A549 (cell line): ENCODE results near the gene TRIM72. TPM values are rescaled to one million over a fixed set of nuclear protein-coding genes. Genes with fewer than 3 reads are reported as not detected.
"Not testable (repeated sequence)": the region's sequence is repeated elsewhere in the genome, so short reads cannot be mapped to it uniquely, and the experiment has no call there.

Source experiments
- ATAC-seq, 2 experiments: fragments of 200-7000 bp in 1 of 2; fragments of >200 bp in 1 of 2; cut with Nextera tagmentation in 1 of 2; cut with Tn5 transposase in 1 of 2; 3 replicates each; pipeline versions ENCODE4 v1.8.0 to v1.9.1; 2018 to 2020; ENCODE audit warnings: mild to moderate bottlenecking in 1 of 2, moderate library complexity in 1 of 2
- CTCF ChIA-PET: fragments of 300-600 bp; sonication (Branson Sonifier 250); formaldehyde crosslinking; extraction: SDS; loops from one replicate; lab custom pipeline; 2021; ENCODE audit warnings: antibody characterized with exemption, inconsistent platforms; lab: Yijun Ruan, JAX
- POLR2A ChIA-PET: fragments of 350-600 bp; formaldehyde crosslinking; extraction: SDS; loops from one replicate; lab custom pipeline; 2021; ENCODE audit warnings: antibody characterized with exemption, inconsistent platforms; lab: Yijun Ruan, JAX
- DNase-seq, 2 experiments: peaks; one replicate each; pipeline versions ENCODE4 v3.0.0 to v3.0.0-alpha.2; 2011 to 2016; ENCODE audit warnings: low read depth in 1 of 2, low spot score in 1 of 2
- FAIRE-seq: peaks from 2 replicates; lab custom pipeline; 2011; peaks lifted over from hg19 to GRCh38; lab: Jason Lieb, UNC
- H3K27ac ChIP-seq, 2 experiments: fragments of >200 bp; sonication (Bioruptor Twin); formaldehyde crosslinking; 3 replicates each; pipeline ENCODE4 v1.5.1; 2016 to 2017
- H3K4me1 ChIP-seq: fragments of >200 bp; sonication (Bioruptor Twin); formaldehyde crosslinking; 3 replicates; pipeline ENCODE4 v1.6.1; 2016
- H3K4me2 ChIP-seq: fragments of >200 bp; sonication (Bioruptor Twin); formaldehyde crosslinking; 3 replicates; pipeline ENCODE4 v1.6.1; 2016
- H3K4me3 ChIP-seq: fragments of >200 bp; sonication (Bioruptor Twin); formaldehyde crosslinking; 3 replicates; pipeline ENCODE4 v1.5.1; 2016
- H3K9me3 ChIP-seq: fragments of >200 bp; sonication (Bioruptor Twin); formaldehyde crosslinking; 3 replicates; pipeline ENCODE4 v1.6.1; 2016
- ATOH8 ChIP-seq: fragments of 250-450 bp; sonication (Bioruptor Pico); IDR thresholded peaks from 2 replicates; pipeline ENCODE4 v1.5.0; 2020; ENCODE audit warnings: low read depth, mild to moderate bottlenecking, moderate library complexity
- CEBPB ChIP-seq, 2 experiments: fragments of >200 bp in 1 of 2; sonication (Bioruptor Twin) in 1 of 2; formaldehyde crosslinking in 1 of 2; IDR thresholded peaks; 2 replicates each; pipeline ENCODE4 v1.6.1; 2012 to 2016
- EP300 ChIP-seq, 2 experiments: fragments of >200 bp; sonication (Bioruptor Twin); formaldehyde crosslinking; IDR thresholded peaks; 2 replicates in 1 of 2; 3 replicates in 1 of 2; pipeline ENCODE4 v1.6.1; 2016 to 2017
- FOSB ChIP-seq: fragments of 250-450 bp; sonication (Bioruptor Pico); IDR thresholded peaks from 2 replicates; pipeline ENCODE4 v1.5.0; 2020; ENCODE audit warnings: mild to moderate bottlenecking, moderate library complexity
- GATA3 ChIP-seq: IDR thresholded peaks from 2 replicates; pipeline ENCODE4 v1.6.1; 2012; ENCODE audit warnings: borderline replicate concordance
- MYC ChIP-seq: IDR thresholded peaks from 2 replicates; pipeline ENCODE4 v1.6.1; 2012; ENCODE audit warnings: mild to moderate bottlenecking, inconsistent platforms, low read length, improper control_type of control experiment, borderline replicate concordance
- POLR2AphosphoS2 ChIP-seq: conservative IDR thresholded peaks from 2 replicates; pipeline ENCODE4 v1.6.1; 2012; ENCODE audit warnings: low read length, improper control_type of control experiment, inconsistent platforms
- RAD21 ChIP-seq, 2 experiments: fragments of >200 bp in 1 of 2; sonication (Bioruptor Twin) in 1 of 2; formaldehyde crosslinking in 1 of 2; IDR thresholded peaks in 1 of 2; conservative IDR thresholded peaks in 1 of 2; 2 replicates in 1 of 2; 3 replicates in 1 of 2; pipeline ENCODE4 v1.6.1; 2012 to 2018; ENCODE audit warnings: inconsistent platforms in 1 of 2
- RARB ChIP-seq: fragments of 250-450 bp; sonication (Bioruptor Pico); IDR thresholded peaks from 2 replicates; pipeline ENCODE4 v1.8.0; 2021; ENCODE audit warnings: mild to moderate bottlenecking, moderate library complexity
- RFX5 ChIP-seq: fragments of 450-650 bp; IDR thresholded peaks from 2 replicates; pipeline ENCODE4 v1.7.1; 2014; ENCODE audit warnings: antibody characterized with exemption, mild to moderate bottlenecking, moderate library complexity
- RNF2 ChIP-seq: fragments of 200-600 bp; sonication (generic); IDR thresholded peaks from 2 replicates; pipeline ENCODE4 v1.6.1; 2016; ENCODE audit warnings: low read depth, mild to moderate bottlenecking, antibody characterized with exemption, moderate library complexity, borderline replicate concordance
- ZC3H11A ChIP-seq: fragments of 450-650 bp; IDR thresholded peaks from 2 replicates; pipeline ENCODE4 v1.6.1; 2014; ENCODE audit warnings: antibody characterized with exemption, mild to moderate bottlenecking
- WGBS: methylation state at CpG from one replicate; pipeline ENCODE4 v1.1.6; 2017; ENCODE audit errors: missing lambda C conversion rate; 5-methylcytosine and 5-hydroxymethylcytosine counted together
- polyA plus RNA-seq, 4 experiments: library from polyadenylated mRNA; depleted of rRNA in 3 of 4; stranded (reverse); fragments of >200 nt; fragmentation: RNase III in 1 of 4; extraction: RNeasy Plus Mini Kit Qiagen cat#74134 plus additional on column Dnase treatment in 1 of 4; gene quantifications; 2 replicates in 3 of 4; 3 replicates in 1 of 4; pipeline ENCODE4 v1.2.3, GENCODE V29; 2011 to 2017
- TF ChIP-seq, protein P1 (sequence below): fragments of >200 bp; sonication (Bioruptor Twin); formaldehyde crosslinking; IDR thresholded peaks from 3 replicates; pipeline ENCODE4 v1.5.1; 2016

TRIM72 gene
- polyA plus RNA-seq, 2 of the 4 experiments (the other 2 are of a cell fraction) = 0.04 TPM; not detected in 1

DNA sequence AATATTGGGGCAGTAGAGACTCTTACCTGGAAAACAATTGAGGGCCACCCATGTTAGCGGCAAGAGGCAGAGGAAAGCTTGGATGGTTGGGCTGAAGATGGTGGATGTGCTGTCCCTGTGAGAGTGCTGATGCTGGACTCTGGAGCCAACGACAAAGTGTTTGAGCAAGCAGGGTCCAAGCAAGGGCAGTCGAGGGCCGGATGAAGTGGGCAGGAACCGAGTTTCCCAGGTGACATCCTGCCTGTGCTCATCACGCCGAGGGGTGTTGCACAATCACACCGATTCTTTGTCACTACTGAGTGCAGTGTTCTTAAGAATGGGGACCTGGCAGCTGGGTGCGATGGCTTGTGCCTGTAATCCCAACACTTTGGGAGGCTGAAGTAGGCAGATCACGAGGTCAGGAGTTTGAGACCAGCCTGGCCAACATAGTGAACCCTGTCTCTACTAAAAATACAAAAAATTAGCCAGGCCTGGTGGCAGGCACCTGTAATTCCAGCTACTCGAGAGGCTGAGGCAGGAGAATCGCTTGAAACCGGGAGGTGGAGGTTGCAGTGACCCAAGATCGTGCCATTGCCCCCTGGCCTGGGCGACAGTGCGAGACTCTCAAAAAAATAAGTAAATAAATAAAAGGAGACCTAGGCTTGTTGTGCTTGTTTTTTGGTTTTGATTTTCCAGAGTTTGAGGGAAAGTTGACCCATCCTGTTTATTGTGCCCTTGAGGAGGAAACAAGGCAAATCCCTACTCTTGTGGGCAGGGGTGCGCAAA, 17.4 kb upstream of the TRIM72 start:
- CTCF ChIA-PET = interaction anchor here (0.7 to 2.0 kb wide), 4 partner anchors 11 to 246 kb away, joined by 3 to 10 read pairs (median 4); partner anchors contain the start of gene ZNF843

DNA sequence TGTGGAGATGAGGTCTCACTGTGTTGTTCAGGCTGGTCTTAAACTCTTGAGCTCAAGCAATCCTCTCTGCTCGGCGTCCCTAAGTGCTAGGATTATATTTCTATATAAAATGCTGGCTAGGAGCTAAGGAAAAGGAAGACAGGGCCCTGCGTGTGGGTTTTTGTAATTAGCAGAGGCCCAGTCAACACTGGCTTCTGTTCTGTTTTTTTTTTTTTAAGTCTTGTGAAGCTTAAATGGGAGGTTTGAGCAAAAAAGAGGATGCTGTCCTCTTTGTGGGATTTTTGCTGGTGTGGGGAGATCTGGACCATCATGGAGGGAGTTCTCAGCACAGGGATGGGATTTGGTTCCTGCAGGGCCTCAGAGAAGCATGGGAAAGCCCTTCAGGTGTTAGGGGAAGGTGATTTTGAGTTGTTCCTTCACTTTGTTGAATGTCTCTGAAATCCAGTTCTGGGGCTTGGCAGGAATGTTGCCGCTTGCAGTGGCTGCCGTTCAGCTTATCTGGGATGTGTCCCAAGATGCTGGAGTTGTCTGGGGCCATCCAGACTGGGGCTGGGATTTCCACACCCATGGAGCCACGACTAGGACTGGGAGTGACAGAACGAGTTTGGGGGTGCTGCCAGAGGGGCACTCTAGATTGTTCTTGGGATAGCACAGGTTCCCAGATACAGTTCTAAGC, 15.6 kb upstream of the TRIM72 start:
- no peaks in the 10 kb centered on the region for H3K9me3 ChIP-seq
- peaks cover 19% of the 10 kb centered on the region for H3K4me1 ChIP-seq
- TF ChIP-seq MYC = no peak
- TF ChIP-seq POLR2AphosphoS2 = peak; percentile 93; the same call in 1 of the 2 replicates
- TF ChIP-seq EP300 (IDR thresholded peaks at IDR 0.05) = no peak
- TF ChIP-seq RNF2 = no peak
- TF ChIP-seq, protein P1, sequence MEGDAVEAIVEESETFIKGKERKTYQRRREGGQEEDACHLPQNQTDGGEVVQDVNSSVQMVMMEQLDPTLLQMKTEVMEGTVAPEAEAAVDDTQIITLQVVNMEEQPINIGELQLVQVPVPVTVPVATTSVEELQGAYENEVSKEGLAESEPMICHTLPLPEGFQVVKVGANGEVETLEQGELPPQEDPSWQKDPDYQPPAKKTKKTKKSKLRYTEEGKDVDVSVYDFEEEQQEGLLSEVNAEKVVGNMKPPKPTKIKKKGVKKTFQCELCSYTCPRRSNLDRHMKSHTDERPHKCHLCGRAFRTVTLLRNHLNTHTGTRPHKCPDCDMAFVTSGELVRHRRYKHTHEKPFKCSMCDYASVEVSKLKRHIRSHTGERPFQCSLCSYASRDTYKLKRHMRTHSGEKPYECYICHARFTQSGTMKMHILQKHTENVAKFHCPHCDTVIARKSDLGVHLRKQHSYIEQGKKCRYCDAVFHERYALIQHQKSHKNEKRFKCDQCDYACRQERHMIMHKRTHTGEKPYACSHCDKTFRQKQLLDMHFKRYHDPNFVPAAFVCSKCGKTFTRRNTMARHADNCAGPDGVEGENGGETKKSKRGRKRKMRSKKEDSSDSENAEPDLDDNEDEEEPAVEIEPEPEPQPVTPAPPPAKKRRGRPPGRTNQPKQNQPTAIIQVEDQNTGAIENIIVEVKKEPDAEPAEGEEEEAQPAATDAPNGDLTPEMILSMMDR = no peak
- no peak for TF ChIP-seq ZC3H11A
- TF ChIP-seq RAD21 (conservative IDR thresholded peaks at IDR 0.05 in 1 of 2, IDR thresholded peaks at IDR 0.05 in 1 of 2) = no peak
- no peak for FAIRE-seq
- no peak overlapping the region for H3K4me2 ChIP-seq
- ChIA-PET CTCF (interaction anchor here (0.6 to 2.0 kb wide), 6 partner anchors 9 to 245 kb away, joined by 3 to 10 read pairs (median 4); partner anchors contain the start of genes HSD3B7 and ZNF843), POLR2A (interaction anchor here (0.7 to 2.3 kb wide), 2 partner anchors 18 to 20 kb away, joined by 3 to 13 read pairs; partner anchors contain the start of gene FUS)
- ATAC-seq = no peak
- H3K4me3 ChIP-seq = no peak overlapping the region
- DNase-seq = no peak
- WGBS = 89% methylated on average over 6 of the region's 7 CpGs
- H3K27ac ChIP-seq = no peak overlapping the region

More for the DNA sequence above, 17.4 kb upstream of the TRIM72 start:
- POLR2A ChIA-PET = interaction anchor here (1.0 to 1.4 kb wide), 2 partner anchors 13 to 17 kb away, joined by 3 read pairs; partner anchors contain the start of gene FUS
- DNase-seq (no peak), FAIRE-seq (no peak), ATAC-seq (no peak)
- Histone ChIP-seq H3K4me3 (no peak overlapping the region), H3K9me3 (no peaks in the 10 kb centered on the region), H3K27ac (no peak overlapping the region), H3K4me2 (no peak overlapping the region), H3K4me1 (peaks cover 15% of the 10 kb centered on the region)
- TF ChIP-seq RFX5 (no peak), FOSB (CRISPR knock-in tag) (peak; percentile 50; the same call in 1 of the 2 replicates), POLR2AphosphoS2 (peak; percentile 71; the same call in 1 of the 2 replicates), RNF2 (no peak), CEBPB (IDR thresholded peaks at IDR 0.05) (peak; percentile 43 to 82; a peak in 3 of 4 replicates), ATOH8 (CRISPR knock-in tag) (0 out of 2 replicates have a peak, but pooled peaks have one; percentile 7)
- WGBS = 87% methylated on average over 17 of the region's 17 CpGs

DNA sequence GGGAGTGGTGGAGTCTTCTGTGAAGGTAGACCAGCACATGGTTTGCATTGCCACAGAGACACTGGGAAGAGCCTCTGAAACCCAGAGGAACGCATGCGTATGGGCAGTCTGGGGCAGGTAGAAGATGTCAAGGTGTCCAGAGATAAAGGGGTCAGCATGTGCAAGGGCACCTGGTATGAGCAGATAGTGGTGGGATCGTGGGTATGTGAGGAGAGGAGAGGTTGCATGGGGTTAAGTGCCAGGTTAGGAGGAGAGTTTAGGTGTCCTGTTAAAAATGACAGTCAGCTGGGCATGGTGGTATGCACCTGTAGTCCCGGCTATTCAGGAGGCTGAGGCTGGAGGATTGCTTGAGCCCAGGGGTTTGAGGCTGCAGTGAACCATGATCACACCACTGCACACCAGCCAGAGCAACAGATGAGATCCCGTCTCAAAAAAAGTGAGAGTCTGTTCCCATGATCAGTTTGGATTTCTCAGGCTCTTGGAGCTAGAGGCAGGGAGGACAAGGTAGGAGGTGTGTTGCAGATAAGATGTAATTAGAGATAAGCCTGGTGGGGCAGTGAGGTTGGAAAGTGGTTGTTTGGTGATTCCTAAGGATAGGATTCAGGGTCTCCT, 14.4 kb upstream of the TRIM72 start:
- TF ChIP-seq GATA3 (no peak), POLR2AphosphoS2 (peak; percentile 77; the same call in 1 of the 2 replicates), RARB (CRISPR knock-in tag) (0 out of 2 replicates have a peak, but pooled peaks have one; percentile 29)
- no peak overlapping the region for H3K27ac ChIP-seq

DNA sequence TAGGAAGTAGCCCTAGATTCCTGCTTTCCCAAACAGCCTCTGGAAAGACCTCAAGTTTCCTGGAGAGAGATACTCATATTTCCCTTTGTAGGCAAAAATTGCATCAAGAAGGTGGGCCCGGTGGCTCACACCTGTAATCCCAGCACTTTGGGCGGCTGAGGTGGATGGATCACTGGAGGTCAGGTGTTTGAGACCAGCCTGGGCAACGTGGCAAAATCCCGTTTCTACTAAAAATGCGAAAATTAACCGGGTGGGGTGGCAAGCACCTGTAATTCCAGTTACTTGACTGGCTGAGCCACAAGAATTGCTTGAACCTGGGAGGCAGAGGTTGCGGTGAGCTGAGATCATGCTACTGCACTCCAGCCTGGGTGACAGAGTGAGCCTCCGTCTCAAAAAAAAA, 13.8 kb upstream of the TRIM72 start:
- WGBS = 86% methylated on average over 8 of the region's 8 CpGs
- POLR2A ChIA-PET = not testable (repeated sequence)

More for the DNA sequence above, 14.4 kb upstream of the TRIM72 start:
- ATAC-seq = no peak
- DNase-seq = no peak
- ChIA-PET POLR2A (interaction anchor here (2.3 kb wide), 1 partner anchor 19 kb away, joined by 13 read pairs; the partner anchor contains the start of gene FUS), CTCF (interaction anchor here (0.6 to 1.5 kb wide), 3 partner anchors 134 to 215 kb away, joined by 3 to 7 read pairs (median 4); partner anchors contain the start of gene HSD3B7)
- H3K4me2 ChIP-seq = no peak overlapping the region
- no peak overlapping the region for H3K4me3 ChIP-seq
- H3K4me1 ChIP-seq = peaks cover 26% of the 10 kb centered on the region
- no peak for FAIRE-seq
- 89% methylated on average over 5 of the region's 5 CpGs for WGBS
- no peaks in the 10 kb centered on the region for H3K9me3 ChIP-seq

More for the DNA sequence above, 13.8 kb upstream of the TRIM72 start:
- not testable (repeated sequence) for H3K4me3 ChIP-seq, ATAC-seq, H3K9me3 ChIP-seq, DNase-seq, FAIRE-seq, H3K27ac ChIP-seq, H3K4me2 ChIP-seq
- H3K4me1 ChIP-seq = peaks cover 26% of the 10 kb centered on the region
- CTCF ChIA-PET = interaction anchor here (1.0 to 1.5 kb wide), 6 partner anchors 10 to 182 kb away, joined by 3 to 7 read pairs (median 4); no protein-coding TSS in a partner anchor
